ENCODE data around the gene SZT2.
"Not testable (repeated sequence)": the region's sequence is repeated elsewhere in the genome, so short reads cannot be mapped to it uniquely, and the experiment has no call there.

Gene SZT2

GRCh38 chr1:43444151-43444828, 54.6 kb downstream of the SZT2 start:
- no peak for DNase-seq

GRCh38 chr1:43444836-43445235, 55.1 kb downstream of the SZT2 start:
- no peak for DNase-seq

- no peak for DNase-seq
Observed at GRCh38 chr1:43445606-43446387, 56.1 kb downstream of the SZT2 start.

GRCh38 chr1:43446388-43446740, 56.7 kb downstream of the SZT2 start:
- DNase-seq: no peak

- no peak for DNase-seq
Observed at GRCh38 chr1:43446881-43447835, 57.5 kb downstream of the SZT2 start.

GRCh38 chr1:43447891-43448708, 58.4 kb downstream of the SZT2 start:
- DNase-seq: no peak

- no peak for DNase-seq
Observed at GRCh38 chr1:43448955-43449707, 59.4 kb downstream of the SZT2 start.

GRCh38 chr1:43449708-43450069, 60.0 kb downstream of the SZT2 start:
- DNase-seq: no peak

- no peak for DNase-seq
Observed at GRCh38 chr1:43450251-43450941, 60.7 kb downstream of the SZT2 start.

GRCh38 chr1:43451157-43451591, 61.5 kb downstream of the SZT2 start:
- DNase-seq: no peak

- DNase-seq: no peak
Observed at GRCh38 chr1:43451701-43452532, 62.2 kb downstream of the SZT2 start.

- DNase-seq: no peak
Observed at GRCh38 chr1:43452789-43453441, 63.2 kb downstream of the SZT2 start.

- no peak for DNase-seq
Observed at GRCh38 chr1:43453442-43454269, 64.0 kb downstream of the SZT2 start, which contains the start of gene HYI. Gene HYI, minus strand, starts transcription at chr1:43453931. Its CDS starts 138 bp downstream, at chr1:43453793.

GRCh38 chr1:43454270-43455011, 64.7 kb downstream of the SZT2 start:
- no peak for DNase-seq

GRCh38 chr1:43455213-43455889, 65.7 kb downstream of the SZT2 start:
- no peak for DNase-seq

- DNase-seq: not testable (repeated sequence)
Observed at GRCh38 chr1:43458379-43458778, 68.7 kb downstream of the SZT2 start.
